Osteocyte (in vitro differentiated cells): ENCODE measurements around the gene MEGF10. TPM values are rescaled to one million over a fixed set of nuclear protein-coding genes. Genes with fewer than 3 reads are reported as not detected.

Experiments
- DNase-seq: peaks from one replicate; pipeline ENCODE4 v3.0.0; 2021; ENCODE audit warnings: mixed read lengths; ENCODE audit not compliant: unreplicated experiment; ENCODE audit errors: extremely low spot score
- H3K27ac Mint-ChIP-seq: one replicate; pipeline ENCODE4 v1.8.0; 2021; ENCODE audit warnings: mild to moderate bottlenecking, mixed read lengths; ENCODE audit not compliant: unreplicated experiment
- H3K27me3 Mint-ChIP-seq: one replicate; pipeline ENCODE4 v1.8.0; 2021; ENCODE audit warnings: mixed read lengths; ENCODE audit not compliant: unreplicated experiment
- H3K36me3 Mint-ChIP-seq: one replicate; pipeline ENCODE4 v1.8.0; 2021; ENCODE audit warnings: mixed read lengths; ENCODE audit not compliant: unreplicated experiment
- H3K4me1 Mint-ChIP-seq: one replicate; pipeline ENCODE4 v1.8.0; 2021; ENCODE audit warnings: mixed read lengths; ENCODE audit not compliant: unreplicated experiment
- H3K4me3 Mint-ChIP-seq: one replicate; pipeline ENCODE4 v1.8.0; 2021; ENCODE audit warnings: mild to moderate bottlenecking, moderate library complexity, mixed read lengths; ENCODE audit not compliant: unreplicated experiment
- H3K9me3 Mint-ChIP-seq: one replicate; pipeline ENCODE4 v1.8.0; 2021; ENCODE audit warnings: mixed read lengths; ENCODE audit not compliant: unreplicated experiment
- total RNA-seq: library from RNA; stranded (reverse); gene quantifications from 2 replicates; pipeline ENCODE4 v1.2.1, GENCODE V29; 2021
- TF ChIP-seq, protein P1 (sequence below): fragments of 200-600 bp; sonication (generic); IDR thresholded peaks from 2 replicates; pipeline ENCODE4 v1.5.0; 2021; ENCODE audit warnings: antibody characterized with exemption, mild to moderate bottlenecking, moderate library complexity

Gene MEGF10
- total RNA-seq, 1 donor from 2014 or later, result 39.8 TPM

DNA sequence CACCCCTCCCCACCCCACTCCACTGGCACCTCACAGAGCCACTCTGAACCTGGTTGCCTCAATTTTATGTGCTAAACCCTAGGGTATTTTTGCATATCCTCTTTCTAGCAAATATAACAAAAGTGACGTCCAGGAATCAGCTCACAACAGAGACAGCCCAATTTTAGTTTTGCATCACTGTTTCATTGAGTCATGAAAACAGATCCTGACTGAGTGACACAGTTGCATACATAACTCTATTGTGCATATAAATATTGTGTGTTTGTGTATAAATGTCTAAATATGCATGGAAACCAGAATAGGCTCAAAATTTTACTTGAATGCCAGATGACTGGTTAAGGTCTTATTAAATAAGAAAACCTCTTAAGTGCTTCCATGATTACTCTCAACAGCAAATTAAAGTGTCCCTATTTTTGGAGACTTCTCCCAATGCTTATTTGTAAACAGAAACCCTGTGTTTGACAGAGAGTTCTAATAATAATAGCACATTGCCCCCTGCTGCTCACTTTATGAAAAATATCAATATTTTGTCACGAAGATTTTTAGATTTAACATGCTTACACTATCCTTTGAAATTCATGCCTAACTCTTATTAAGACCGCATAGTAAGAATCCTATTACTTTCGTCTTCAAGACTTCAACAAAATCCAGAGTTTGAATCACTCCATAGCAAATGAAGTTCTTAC is 151.3 kb downstream of the MEGF10 start:
- no peaks in the 10 kb centered on the region for H3K27me3 Mint-ChIP-seq
- peaks cover 39% of the 10 kb centered on the region for H3K4me1 Mint-ChIP-seq
- H3K9me3 Mint-ChIP-seq, result no peaks in the 10 kb centered on the region
- peaks cover 7% of the 10 kb centered on the region for H3K36me3 Mint-ChIP-seq
- H3K27ac Mint-ChIP-seq, result peak overlapping the region; percentile 91
- no peak for DNase-seq
- no peak overlapping the region for H3K4me3 Mint-ChIP-seq
- TF ChIP-seq, protein P1, sequence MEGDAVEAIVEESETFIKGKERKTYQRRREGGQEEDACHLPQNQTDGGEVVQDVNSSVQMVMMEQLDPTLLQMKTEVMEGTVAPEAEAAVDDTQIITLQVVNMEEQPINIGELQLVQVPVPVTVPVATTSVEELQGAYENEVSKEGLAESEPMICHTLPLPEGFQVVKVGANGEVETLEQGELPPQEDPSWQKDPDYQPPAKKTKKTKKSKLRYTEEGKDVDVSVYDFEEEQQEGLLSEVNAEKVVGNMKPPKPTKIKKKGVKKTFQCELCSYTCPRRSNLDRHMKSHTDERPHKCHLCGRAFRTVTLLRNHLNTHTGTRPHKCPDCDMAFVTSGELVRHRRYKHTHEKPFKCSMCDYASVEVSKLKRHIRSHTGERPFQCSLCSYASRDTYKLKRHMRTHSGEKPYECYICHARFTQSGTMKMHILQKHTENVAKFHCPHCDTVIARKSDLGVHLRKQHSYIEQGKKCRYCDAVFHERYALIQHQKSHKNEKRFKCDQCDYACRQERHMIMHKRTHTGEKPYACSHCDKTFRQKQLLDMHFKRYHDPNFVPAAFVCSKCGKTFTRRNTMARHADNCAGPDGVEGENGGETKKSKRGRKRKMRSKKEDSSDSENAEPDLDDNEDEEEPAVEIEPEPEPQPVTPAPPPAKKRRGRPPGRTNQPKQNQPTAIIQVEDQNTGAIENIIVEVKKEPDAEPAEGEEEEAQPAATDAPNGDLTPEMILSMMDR, result peak; percentile 65

DNA sequence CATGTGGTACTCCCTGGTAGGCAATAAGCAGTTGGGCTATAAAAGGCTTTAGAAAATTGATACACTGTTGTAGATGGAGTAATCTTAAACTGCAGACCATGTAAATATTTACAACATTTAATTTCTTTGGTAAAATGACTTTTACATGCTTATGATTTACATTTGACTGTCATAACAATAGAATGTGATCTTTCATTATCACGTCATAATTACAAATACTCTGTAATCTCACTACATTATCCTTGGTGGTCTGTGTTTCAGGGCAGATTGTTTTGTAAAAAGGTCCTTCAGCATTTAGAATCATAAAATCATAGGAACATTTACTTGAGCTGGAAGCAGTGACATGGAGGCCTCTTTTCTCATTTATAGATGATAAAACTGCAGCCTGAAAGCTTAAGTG is 153.6 kb downstream of the MEGF10 start:
- H3K4me3 Mint-ChIP-seq, result no peak overlapping the region
- TF ChIP-seq, protein P1, result no peak
- H3K4me1 Mint-ChIP-seq, result peaks cover 55% of the 10 kb centered on the region
- no peak for DNase-seq
- no peaks in the 10 kb centered on the region for H3K9me3 Mint-ChIP-seq
- H3K36me3 Mint-ChIP-seq, result peaks cover 13% of the 10 kb centered on the region
- H3K27me3 Mint-ChIP-seq, result no peaks in the 10 kb centered on the region
- H3K27ac Mint-ChIP-seq, result no peak overlapping the region

DNA sequence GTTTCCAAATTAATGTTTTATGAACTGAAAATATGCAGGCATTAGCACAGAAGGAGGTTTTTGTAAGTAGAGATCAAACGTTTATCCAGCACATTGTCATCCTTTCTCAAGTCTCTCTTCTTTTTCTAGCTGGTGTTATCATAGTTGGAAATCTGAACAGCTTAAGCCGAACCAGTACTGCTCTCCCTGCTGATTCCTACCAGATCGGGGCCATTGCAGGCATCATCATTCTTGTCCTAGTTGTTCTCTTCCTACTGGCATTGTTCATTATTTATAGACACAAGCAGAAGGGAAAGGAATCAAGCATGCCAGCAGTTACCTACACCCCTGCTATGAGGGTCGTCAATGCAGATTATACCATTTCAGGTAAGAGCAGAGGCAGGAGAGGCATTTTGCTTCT is 154.7 kb downstream of the MEGF10 start:
- H3K36me3 Mint-ChIP-seq, result peaks cover 13% of the 10 kb centered on the region
- no peaks in the 10 kb centered on the region for H3K27me3 Mint-ChIP-seq
- H3K9me3 Mint-ChIP-seq, result no peaks in the 10 kb centered on the region
- peaks cover 47% of the 10 kb centered on the region for H3K4me1 Mint-ChIP-seq
- TF ChIP-seq, protein P1, result no peak
- no peak overlapping the region for H3K27ac Mint-ChIP-seq
- no peak for DNase-seq
- H3K4me3 Mint-ChIP-seq, result no peak overlapping the region

DNA sequence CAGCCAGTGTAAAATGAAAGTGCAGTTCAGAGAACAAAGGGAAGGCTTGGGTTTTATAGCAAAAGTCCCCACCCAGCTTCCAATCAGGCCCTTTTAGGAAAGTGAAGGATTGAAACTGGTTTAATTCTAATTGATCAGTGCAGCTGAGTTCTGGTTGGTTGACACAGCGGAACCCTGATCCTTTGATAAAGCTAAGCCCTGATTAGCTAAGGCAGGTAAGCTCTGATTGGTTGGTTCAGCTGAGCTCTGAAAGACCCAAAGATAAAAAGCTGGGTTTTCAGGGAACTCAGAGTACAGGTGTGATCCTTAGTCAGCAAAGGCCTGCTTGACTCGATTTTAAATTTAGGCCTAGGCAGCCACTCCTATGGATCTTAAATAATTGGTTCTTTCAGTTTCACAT is 156.0 kb downstream of the MEGF10 start:
- Mint-ChIP-seq H3K27ac (peak overlapping the region; percentile 84), H3K4me1 (peaks cover 40% of the 10 kb centered on the region), H3K27me3 (no peaks in the 10 kb centered on the region), H3K4me3 (no peak overlapping the region), H3K9me3 (no peaks in the 10 kb centered on the region), H3K36me3 (peaks cover 17% of the 10 kb centered on the region)
- TF ChIP-seq, protein P1, result no peak
- no peak for DNase-seq

DNA sequence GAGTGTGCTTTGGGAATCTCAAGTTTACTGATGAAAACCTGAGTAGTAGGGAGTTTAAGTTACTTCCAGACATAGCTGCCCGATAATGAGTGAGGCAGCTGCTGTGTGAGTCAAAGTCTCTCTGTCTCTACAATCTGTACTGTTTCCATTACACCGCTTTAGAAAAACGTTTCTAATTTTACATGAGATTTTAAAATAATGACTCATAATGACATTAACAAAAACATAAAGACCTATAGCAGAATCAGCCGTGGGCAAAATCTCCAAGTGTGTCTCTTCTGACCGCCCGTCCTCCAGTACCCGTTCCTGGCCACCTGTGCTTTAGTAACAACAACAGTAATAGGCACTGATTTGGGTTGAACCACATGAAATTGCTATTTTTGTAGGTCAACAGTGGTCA is 157.2 kb downstream of the MEGF10 start:
- DNase-seq, result no peak
- H3K4me1 Mint-ChIP-seq, result peaks cover 35% of the 10 kb centered on the region
- peak overlapping the region; percentile 84 for H3K27ac Mint-ChIP-seq
- no peaks in the 10 kb centered on the region for H3K27me3 Mint-ChIP-seq
- no peak overlapping the region for H3K4me3 Mint-ChIP-seq
- H3K9me3 Mint-ChIP-seq, result no peaks in the 10 kb centered on the region
- TF ChIP-seq, protein P1, result no peak
- peaks cover 26% of the 10 kb centered on the region for H3K36me3 Mint-ChIP-seq
